T47D (cell line): ENCODE measurements around the gene SLC26A1.
"Not testable (repeated sequence)": the region's sequence is repeated elsewhere in the genome, so short reads cannot be mapped to it uniquely, and the experiment has no call there.

Experiments used
- DNase-seq, 2 experiments: peaks; one replicate each; pipeline versions ENCODE4 v3.0.0 to v3.0.0-alpha.2; 2011 to 2012; ENCODE audit warnings: low read depth in 1 of 2, low spot score in 1 of 2
- JUND ChIP-seq: IDR thresholded peaks from 2 replicates; pipeline ENCODE4 v1.6.1; 2012; ENCODE audit warnings: low read depth
- in situ Hi-C: cut with HindIII; loops from 2 replicates; pipeline ENCODE4 v1.10.0; 2016; ENCODE audit warnings: low sequenced_read_pairs, low pct_unique_long_range_greater_than_20kb

The SLC26A1 gene

GRCh38 chr4:1004557-1005485 lies 11.6 kb upstream of the SLC26A1 start:
- in situ Hi-C loops: no loop called here
- no peak for DNase-seq
- no peak for TF ChIP-seq JUND

GRCh38 chr4:1004071-1004418 lies 10.8 kb upstream of the SLC26A1 start:
- DNase-seq: no peak
- in situ Hi-C loops: no loop called here
- no peak for TF ChIP-seq JUND

DNA sequence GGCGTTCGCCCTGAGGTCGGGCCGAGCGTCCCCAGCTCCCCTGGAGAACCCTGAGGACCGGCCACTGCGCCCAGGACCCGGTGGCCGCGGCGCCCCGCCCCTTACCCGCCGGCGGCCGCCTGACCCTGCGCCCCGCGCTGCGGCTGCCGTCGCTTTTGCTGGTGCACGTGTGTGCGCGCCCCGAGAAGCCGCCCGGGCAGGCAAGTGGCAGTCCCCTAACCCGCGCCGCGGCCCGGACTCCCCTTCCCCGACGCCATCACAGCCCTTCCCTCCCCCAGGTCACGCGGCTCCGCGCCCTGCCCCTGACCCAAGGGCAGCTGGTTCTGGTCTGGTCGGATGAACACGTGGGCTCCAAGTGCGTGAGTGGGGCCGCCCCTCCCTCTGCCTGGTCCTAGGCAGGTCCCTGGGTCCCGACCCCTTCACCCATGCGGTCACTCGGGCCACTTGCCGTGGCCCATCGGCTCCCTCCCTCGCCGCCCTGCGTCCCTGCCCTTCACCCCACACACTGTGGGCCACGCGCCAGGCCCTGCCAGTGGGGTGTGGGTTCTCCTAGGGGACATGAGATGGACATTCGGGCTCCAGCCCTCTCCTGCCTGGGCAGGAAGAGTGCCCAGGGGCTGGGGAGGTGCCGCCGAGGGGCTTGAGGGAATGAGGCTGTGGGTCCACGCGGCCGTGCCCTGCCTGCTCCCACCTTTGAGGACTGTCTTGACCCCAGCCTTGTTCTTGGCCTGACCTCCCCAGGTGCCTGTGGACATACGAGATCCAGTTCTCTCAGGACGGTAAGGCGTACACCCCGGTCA lies 10.3 kb upstream of the SLC26A1 start:
- no peak for DNase-seq
- no peak for TF ChIP-seq JUND
- in situ Hi-C loops: no loop called here

DNA sequence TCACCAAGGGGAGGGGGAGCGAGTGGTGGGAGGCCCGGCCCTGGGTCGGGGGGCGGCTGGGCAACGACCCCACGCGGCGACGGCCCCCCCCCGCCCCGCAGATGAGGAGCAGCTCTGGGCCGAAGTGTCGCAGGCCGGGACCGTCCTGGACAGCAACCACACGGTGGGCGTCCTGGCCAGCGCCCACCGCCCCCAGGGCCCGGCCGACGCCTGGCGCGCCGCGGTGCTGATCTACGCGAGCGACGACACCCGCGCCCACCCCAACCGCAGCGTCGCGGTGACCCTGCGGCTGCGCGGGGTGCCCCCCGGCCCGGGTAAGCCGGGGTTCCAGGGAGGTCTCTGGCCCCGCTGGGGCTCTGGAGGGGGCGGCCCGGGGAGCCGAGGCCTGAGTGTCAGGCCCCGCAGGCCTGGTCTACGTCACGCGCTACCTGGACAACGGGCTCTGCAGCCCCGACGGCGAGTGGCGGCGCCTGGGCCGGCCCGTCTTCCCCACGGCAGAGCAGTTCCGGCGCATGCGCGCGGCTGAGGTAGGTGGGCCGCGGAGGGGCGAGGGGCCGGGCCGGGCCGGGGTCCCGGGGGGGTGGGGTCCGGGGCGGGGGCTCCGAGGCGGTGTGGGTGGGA lies 9.5 kb upstream of the SLC26A1 start:
- DNase-seq: no peak
- in situ Hi-C loops: no loop called here
- TF ChIP-seq JUND: no peak

GRCh38 chr4:1002131-1002630 lies 9.0 kb upstream of the SLC26A1 start:
- in situ Hi-C loops: no loop called here
- TF ChIP-seq JUND: no peak
- DNase-seq: no peak

- DNase-seq: no peak
- in situ Hi-C loops: no loop called here
- no peak for TF ChIP-seq JUND
Measured at GRCh38 chr4:1001561-1002130, 8.4 kb upstream of the SLC26A1 start.

GRCh38 chr4:1000686-1001260 lies 7.6 kb upstream of the SLC26A1 start:
- TF ChIP-seq JUND: no peak
- no peak for DNase-seq
- in situ Hi-C loops: no loop called here

- in situ Hi-C loops: no loop called here
- DNase-seq: no peak
- no peak for TF ChIP-seq JUND
Measured at GRCh38 chr4:999882-1000425, 6.8 kb upstream of the SLC26A1 start.

DNA sequence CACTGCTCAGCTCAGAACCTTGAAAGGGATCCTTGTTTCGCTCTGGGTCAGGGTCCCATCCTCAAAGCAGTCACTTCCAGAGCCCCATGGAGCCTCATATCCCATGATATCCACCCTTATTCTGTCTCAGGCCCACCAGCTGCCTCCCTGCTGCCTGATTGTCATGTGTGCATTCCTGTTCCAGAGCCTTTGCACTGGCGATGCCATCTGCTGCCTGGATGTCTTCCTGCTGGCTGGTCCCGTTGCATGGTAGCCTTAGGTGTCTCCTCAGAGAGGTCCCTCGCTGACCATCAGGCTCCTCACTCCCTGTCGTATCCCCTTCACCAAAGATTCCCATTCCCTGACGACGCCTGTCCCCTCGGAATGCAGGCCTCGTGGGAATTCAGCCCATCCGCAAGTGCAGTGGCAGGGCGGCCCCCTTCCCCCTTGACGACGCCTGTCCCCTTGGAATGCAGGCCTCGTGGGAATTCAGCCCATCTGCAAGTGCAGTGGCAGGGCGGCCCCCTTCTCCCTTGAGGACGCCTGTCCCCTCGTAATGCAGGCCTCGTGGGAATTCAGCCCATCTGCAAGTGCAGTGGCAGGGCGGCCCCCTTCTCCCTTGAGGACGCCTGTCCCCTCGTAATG lies 6.1 kb upstream of the SLC26A1 start:
- peak in 1 of 2 experiments; percentile 44 for DNase-seq

DNA sequence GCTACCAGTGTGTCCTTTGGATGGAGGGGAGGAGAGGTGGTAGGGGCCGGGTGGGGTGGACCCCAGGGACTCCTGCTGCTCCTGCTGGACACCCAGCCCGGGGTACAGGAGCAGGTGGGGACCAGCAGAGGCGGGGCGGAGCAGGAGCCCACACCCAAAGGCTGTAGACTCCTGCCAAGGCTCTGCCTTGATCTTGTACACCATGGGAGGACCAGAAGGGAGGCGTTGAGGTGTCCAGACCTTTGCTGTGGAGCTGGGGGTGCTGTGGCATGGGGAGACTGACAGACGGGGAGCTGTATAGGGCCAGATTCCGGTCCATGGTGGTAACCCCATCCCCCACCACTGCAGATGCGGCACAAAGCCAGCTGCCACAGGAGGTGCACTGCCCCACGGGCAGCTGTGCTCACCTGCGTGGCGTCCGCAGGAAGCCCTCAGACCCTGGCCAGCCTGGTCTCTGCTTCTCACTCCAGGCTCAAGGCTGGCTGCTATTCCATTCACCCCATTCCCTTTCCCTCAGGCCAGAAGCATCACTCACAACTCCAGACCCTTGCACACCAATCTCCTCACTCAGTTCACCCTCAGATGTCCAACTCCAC lies 5.0 kb upstream of the SLC26A1 start:
- no peak for TF ChIP-seq JUND
- peak in 1 of 2 experiments; percentile 46 for DNase-seq
- in situ Hi-C loops: no loop called here

More for the DNA sequence above, 6.1 kb upstream of the SLC26A1 start:
- in situ Hi-C loops: not testable (repeated sequence)
